ENCODE data around the gene MAN1A2.

DNA sequence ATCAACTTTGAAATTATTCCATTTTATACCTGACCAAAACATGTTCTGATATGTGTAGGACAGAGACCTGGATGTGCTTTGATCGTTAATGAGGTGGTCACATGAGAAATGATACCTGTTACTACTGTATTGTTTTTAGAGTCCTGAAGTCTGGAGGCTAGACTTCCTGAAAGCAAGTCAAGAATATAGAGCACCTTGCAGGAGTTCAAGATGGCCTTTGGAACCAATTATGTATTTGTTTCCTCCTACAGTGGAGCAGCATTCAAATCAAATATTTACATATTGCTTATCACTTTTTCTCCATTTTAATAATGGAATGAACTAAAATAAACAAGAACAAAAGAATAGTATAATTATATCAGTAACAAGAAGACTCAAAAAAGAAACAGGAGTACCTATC lies 155.9 kb downstream of the MAN1A2 start:
- TF ChIP-seq, protein P1, sequence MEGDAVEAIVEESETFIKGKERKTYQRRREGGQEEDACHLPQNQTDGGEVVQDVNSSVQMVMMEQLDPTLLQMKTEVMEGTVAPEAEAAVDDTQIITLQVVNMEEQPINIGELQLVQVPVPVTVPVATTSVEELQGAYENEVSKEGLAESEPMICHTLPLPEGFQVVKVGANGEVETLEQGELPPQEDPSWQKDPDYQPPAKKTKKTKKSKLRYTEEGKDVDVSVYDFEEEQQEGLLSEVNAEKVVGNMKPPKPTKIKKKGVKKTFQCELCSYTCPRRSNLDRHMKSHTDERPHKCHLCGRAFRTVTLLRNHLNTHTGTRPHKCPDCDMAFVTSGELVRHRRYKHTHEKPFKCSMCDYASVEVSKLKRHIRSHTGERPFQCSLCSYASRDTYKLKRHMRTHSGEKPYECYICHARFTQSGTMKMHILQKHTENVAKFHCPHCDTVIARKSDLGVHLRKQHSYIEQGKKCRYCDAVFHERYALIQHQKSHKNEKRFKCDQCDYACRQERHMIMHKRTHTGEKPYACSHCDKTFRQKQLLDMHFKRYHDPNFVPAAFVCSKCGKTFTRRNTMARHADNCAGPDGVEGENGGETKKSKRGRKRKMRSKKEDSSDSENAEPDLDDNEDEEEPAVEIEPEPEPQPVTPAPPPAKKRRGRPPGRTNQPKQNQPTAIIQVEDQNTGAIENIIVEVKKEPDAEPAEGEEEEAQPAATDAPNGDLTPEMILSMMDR (IDR thresholded peaks at IDR 0.05) = no peak
- no peak for TF ChIP-seq POLR2A (IDR thresholded peaks at IDR 0.05)

All from uterus (tissue), 2 donors.